Measurements from ENCODE around the gene PPP1R9B.

PPP1R9B gene

GRCh38 chr17:50153650-50154575, 3.4 kb upstream of the PPP1R9B start:
- no peak for DNase-seq (ENCODE audit: low read depth)

GRCh38 chr17:50152736-50153135, 2.3 kb upstream of the PPP1R9B start:
- no peak for DNase-seq (ENCODE audit: low read depth)

GRCh38 chr17:50151937-50152547, 1.6 kb upstream of the PPP1R9B start:
- DNase-seq (ENCODE audit: low read depth), result peak; percentile 93

GRCh38 chr17:50151041-50151936, 812 bp upstream of the PPP1R9B start:
- peak; percentile 96 for DNase-seq (ENCODE audit: low read depth)

GRCh38 chr17:50149417-50150353, 792 bp downstream of the PPP1R9B start:
- DNase-seq (ENCODE audit: low read depth), result peak; percentile 85

- DNase-seq (ENCODE audit: low read depth), result peak; percentile 42
Observed at GRCh38 chr17:50149091-50149416, 1.4 kb downstream of the PPP1R9B start.

GRCh38 chr17:50148226-50149090, 2.0 kb downstream of the PPP1R9B start:
- DNase-seq (ENCODE audit: low read depth), result peak; percentile 68

- DNase-seq (ENCODE audit: low read depth), result peak; percentile 46
Observed at GRCh38 chr17:50147841-50148225, 2.6 kb downstream of the PPP1R9B start.

- DNase-seq (ENCODE audit: low read depth), result peak; percentile 9
Observed at GRCh38 chr17:50146927-50147665, 3.4 kb downstream of the PPP1R9B start.

GRCh38 chr17:50146230-50146926, 4.1 kb downstream of the PPP1R9B start:
- peak; percentile 42 for DNase-seq (ENCODE audit: low read depth)

- no peak for DNase-seq (ENCODE audit: low read depth)
Observed at GRCh38 chr17:50145532-50146229, 4.8 kb downstream of the PPP1R9B start.

- DNase-seq (ENCODE audit: low read depth), result peak; percentile 66
Observed at GRCh38 chr17:50144845-50145531, 5.5 kb downstream of the PPP1R9B start.

GRCh38 chr17:50144355-50144754, 6.1 kb downstream of the PPP1R9B start:
- DNase-seq (ENCODE audit: low read depth), result no peak

- no peak for DNase-seq (ENCODE audit: low read depth)
Observed at GRCh38 chr17:50143461-50144176, 6.9 kb downstream of the PPP1R9B start.

- DNase-seq (ENCODE audit: low read depth), result no peak
Observed at GRCh38 chr17:50141745-50142110, 8.7 kb downstream of the PPP1R9B start.

GRCh38 chr17:50141026-50141744, 9.3 kb downstream of the PPP1R9B start:
- no peak for DNase-seq (ENCODE audit: low read depth)

Data from ELR (cell line).